D341Med (cell line): ENCODE measurements around the gene ARMH3.

ENCODE experiments used
- DNase-seq: peaks from one replicate; pipeline ENCODE4 v3.0.0; 2012; ENCODE audit warnings: low spot score

The ARMH3 gene

DNA sequence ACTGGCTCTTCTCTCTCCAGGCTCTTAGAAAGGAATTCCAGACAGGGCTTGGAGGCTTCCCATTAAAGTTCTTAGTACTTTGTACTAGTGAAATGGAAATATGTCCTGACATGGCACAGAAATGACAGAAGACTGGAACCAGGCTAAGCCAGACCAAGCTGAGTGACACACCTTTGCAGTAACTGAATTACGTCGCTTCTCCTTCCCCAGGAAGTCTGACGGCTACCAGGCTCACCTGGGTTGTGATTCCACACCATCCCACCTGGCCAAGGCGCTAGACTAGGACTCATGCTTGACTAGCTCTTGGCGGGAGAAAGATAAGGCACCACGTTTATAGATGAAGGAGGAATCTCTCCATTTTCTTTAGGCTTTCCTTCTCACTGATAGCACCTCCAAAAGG is 161.7 kb downstream of the ARMH3 start:
- DNase-seq = no peak

GRCh38 chr10:101893510-101894120 is 162.4 kb downstream of the ARMH3 start:
- no peak for DNase-seq

GRCh38 chr10:101892782-101893391 is 163.1 kb downstream of the ARMH3 start:
- no peak for DNase-seq

DNA sequence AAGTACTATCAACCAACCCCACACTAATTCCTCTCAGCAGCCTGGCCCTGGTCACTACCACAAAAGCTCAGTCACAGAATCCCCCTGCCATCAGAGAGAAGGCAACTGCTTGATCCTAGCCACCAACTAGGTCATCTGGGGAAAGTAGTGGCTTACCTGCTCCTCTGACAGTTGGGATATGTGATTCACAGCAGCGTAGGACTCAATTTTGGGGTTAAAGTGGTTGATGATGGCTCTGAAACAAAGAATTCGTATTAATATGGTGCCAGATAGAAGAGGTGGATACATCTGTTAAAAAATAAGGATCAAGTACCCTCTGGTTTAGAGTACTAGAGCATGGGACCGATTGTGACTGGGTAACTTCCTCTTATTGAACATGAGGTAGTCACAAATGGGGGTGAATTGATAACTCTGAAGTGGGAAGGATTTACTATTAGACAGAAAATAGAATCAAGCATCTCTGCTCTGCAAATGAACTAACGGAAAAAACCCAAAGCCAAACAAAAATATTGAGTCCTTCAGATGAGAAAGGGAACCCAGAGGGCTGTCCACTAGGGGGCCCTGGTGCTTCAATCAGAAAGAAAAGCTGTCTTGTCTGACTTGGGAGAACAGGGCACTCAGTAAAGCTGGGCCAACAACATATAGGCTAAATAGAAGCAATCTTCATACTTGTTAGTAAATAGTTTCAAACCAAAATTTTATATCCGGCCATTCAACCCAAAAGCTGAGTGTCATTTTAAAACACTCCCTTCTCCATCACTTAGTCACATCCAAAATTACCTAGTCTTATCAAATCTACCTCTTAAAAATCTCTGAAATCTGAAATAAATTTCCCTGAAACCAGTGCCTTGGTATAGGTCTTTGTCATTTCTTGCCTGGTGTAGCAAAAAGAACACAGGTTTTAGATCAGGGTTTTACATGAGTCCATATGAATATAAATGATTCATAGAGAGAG is 166.4 kb downstream of the ARMH3 start:
- peak; percentile 63 for DNase-seq

GRCh38 chr10:101888251-101888949 is 167.6 kb downstream of the ARMH3 start:
- DNase-seq = no peak

- no peak for DNase-seq
Observed at GRCh38 chr10:101887775-101888174, 168.2 kb downstream of the ARMH3 start.

DNA sequence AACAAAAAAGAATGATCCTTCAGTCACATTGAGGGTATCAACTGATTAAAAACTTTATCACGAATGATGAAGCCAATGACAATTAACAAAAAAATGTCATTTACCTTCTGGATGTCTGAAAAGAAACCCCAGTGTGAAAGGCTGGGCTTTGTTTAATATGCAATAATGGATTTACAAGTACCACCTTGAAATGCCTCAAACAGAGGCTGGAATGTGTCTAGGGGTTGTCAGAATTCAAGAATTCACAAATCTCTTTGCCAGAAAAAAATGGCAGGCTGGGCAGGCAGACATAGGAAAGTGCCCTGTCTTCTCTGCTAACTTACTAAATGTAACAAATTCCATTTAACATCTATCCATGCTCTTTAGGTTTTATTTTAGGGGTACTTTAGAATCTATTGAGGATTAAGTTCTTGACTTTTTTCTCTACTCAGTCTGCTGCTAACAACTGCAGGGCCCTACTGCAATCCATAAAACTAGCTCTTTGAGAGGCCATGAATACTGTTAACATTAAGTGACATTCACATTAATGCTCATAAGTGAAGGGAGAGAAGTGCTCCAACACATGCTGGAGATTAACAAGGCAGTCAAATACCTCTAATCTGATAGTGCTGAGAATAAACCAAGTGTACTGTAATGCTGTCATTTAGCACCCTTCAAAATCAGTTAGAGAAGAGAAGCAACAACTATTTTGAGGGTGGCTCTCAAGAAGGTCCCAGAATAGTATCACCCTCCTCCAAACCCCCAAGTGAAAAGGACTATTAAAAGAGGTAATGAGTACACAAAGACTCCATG is 169.3 kb downstream of the ARMH3 start:
- no peak for DNase-seq

- DNase-seq = no peak
Observed at GRCh38 chr10:101881036-101881774, 174.8 kb downstream of the ARMH3 start.

GRCh38 chr10:101880232-101880573 is 175.8 kb downstream of the ARMH3 start:
- DNase-seq = no peak

DNA sequence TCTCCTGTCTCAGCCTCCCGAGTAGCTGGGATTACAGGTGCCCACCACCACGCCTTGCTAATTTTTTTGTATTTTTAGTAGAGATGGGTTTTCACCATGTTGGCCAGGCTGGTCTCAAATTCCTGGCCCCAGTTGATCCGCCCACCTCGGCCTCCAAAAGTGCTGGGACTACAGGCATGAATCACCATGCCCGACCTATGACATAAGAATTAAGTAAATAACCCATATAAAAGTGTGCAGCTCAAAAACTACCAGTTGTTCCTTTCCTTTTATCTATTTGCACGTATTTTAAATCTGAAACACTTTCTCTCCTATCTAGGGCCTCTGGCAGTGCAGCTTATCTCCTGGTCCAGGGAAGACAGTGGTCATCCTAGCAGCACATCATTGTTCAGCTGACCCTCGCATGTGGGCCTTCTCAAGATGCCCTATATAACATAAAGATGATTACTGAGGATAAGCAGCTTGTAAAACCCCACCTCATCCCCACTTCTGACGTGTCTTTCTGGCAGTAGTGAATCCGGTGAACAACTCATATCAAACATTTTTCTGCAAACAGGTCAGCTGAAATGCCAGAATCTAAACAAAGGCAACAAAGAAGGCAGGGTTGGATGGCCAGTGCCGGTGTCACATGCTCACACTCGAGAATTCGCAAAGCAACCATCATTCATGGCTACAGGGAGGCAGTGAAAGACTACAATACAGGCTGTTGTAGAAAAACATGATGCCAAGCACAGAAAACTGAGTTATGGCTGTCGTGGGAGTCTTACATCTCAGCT is 176.3 kb downstream of the ARMH3 start:
- no peak for DNase-seq

DNA sequence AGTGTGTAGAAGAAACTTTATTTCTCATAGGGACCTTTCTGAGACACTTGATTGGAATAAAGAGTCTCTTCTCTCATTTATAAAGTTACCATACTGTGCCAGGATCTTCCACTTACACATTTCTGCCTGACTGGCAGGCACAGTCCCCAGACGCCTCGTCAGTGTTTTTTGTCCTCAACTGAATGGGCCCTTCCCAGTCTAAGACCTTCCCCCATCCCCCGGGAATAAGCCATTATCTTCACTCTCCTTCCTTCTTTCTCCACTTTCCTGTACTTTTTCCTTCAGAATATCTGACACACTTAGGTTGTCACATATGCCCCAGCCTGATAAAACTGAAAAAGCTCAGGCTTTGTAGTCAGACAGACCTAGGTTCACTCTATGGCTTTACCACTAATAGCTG is 177.1 kb downstream of the ARMH3 start:
- DNase-seq = no peak

DNA sequence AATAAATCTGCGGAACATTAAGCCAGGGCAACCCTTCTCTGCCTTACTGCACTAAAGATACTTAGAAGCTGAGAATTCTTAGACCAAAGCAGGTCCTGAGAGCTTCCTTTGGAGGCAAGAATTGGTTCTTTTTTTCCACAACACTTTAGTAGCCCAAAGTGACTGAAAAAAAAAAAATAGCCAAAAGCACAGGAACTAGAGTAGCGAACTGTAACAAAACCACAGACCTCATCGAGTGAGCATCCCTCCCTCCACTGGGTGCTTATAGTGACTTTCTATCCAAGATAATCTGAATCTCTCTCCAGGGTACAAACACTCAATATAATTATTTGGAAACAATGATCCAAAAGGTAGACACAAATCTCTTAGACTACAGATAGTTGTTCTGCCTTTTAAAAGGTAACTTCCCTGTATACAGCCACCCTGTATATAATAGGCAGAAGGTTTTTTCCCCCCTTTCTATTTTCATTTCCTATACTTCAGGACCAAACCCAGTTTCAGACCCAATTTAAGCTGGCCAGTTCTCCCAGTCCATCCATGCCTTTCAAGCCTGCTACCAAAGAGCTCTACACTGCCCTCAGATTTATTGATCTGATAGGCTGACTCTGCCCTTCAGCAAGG is 180.8 kb downstream of the ARMH3 start:
- DNase-seq = no peak

- no peak for DNase-seq
Observed at GRCh38 chr10:101874252-101874651, 181.7 kb downstream of the ARMH3 start.

- DNase-seq = no peak
Observed at GRCh38 chr10:101867931-101868330, 188.0 kb downstream of the ARMH3 start.

DNA sequence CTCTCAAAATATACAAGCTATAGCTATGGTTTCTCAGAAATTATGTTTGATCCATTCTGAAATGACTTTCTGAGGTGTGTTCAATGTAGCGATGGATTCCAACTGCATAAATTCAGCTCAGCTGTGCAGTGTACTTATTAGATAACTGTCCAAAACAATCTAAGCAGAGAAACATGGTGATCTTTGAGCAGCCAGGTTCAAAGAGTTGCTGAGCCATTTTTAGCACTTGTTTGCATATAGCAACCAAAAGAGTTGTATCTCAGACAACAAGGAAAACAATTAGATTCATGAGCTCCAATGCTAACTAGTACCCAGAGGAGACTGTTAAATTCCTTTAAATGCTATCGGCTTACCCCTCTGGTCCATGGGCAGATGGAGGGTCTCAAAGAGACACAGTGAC is 196.4 kb downstream of the ARMH3 start:
- no peak for DNase-seq

DNA sequence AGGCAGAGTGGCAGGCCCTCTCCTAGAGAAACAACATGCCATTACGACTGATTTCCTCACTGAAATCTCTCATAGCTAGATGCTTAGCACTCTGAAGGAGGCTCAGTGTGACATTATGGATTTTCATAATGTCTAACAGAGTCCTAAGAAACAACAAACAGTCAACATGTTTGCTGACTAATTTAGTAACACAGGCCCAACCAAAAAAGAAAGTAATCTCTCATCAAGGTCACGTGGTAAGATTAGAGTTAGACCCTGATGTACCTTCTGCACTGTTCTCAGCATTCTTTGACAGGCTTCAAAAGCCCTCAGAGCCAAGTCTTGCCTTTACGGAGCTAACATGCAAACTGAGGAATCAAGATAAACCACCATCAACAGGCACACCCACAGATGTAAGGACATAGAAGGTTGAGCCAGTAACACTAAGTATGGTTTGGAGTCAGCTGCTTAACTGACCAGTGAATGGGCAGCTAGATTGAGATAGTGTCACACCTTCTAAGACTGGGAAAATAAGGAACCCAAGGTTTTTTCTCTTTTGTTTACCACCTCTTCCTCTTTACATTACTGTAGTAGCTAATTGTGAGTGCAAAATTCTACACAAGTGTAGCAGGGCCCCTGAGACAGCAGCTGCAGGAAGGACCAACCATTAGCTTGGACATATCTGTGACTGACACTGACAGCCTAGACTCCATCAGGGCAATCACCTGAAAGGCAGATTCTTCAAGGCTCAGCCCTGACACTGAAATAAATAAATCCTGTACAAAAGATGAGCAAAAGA is 197.1 kb downstream of the ARMH3 start:
- no peak for DNase-seq

GRCh38 chr10:101857802-101858476 is 198.0 kb downstream of the ARMH3 start:
- no peak for DNase-seq

GRCh38 chr10:101856626-101857025 is 199.3 kb downstream of the ARMH3 start:
- DNase-seq = no peak
